Mesothelial cell of epicardium (in vitro differentiated cells): ENCODE data around the gene TBC1D21. TPM values are rescaled to one million over a fixed set of nuclear protein-coding genes. Genes with fewer than 3 reads are reported as not detected.

Source experiments
- DNase-seq, 2 experiments: peaks; one replicate each; pipeline ENCODE4 v3.0.0; 2021; ENCODE audit warnings: low spot score in 2 of 2; ENCODE audit not compliant: unreplicated experiment in 2 of 2
- H3K27ac Mint-ChIP-seq: 2 replicates; pipeline ENCODE4 v1.8.0; 2021; ENCODE audit warnings: mixed read lengths
- H3K27me3 Mint-ChIP-seq: 2 replicates; pipeline ENCODE4 v1.8.0; 2021; ENCODE audit warnings: low read depth, mixed read lengths
- H3K36me3 Mint-ChIP-seq: 2 replicates; pipeline ENCODE4 v1.8.0; 2021; ENCODE audit warnings: mixed read lengths
- H3K4me1 Mint-ChIP-seq: 2 replicates; pipeline ENCODE4 v1.8.0; 2021; ENCODE audit warnings: mixed read lengths
- H3K4me3 Mint-ChIP-seq: 2 replicates; pipeline ENCODE4 v1.8.0; 2021; ENCODE audit warnings: mild to moderate bottlenecking, moderate library complexity, mixed read lengths
- H3K9me3 Mint-ChIP-seq: 2 replicates; pipeline ENCODE4 v1.8.0; 2021; ENCODE audit warnings: mixed read lengths
- total RNA-seq: library from RNA; stranded (reverse); gene quantifications from 3 replicates; pipeline ENCODE4 v1.2.1, GENCODE V29; 2021
- TF ChIP-seq, protein P1 (sequence below): fragments of 200-600 bp; sonication (generic); IDR thresholded peaks from one replicate; pipeline ENCODE4 v1.5.0; 2021; ENCODE audit warnings: antibody characterized with exemption; ENCODE audit not compliant: unreplicated experiment

TBC1D21 gene
- total RNA-seq, 1 donor from 2014 or later, result not detected

DNA sequence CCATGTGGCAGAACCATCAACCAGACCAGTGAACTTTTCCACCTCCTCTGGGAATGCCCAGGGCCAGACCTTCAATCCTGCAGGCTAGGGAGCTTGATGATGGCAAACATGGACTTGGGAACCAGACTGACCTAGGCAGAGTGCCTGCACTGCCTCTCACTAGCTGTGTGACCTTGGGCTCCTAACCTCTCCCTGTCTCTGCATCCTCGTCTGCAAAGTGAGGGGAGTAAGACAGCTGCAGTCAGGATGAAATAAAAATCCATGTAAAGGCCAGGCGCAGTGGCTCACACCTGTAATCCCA, 35.4 kb downstream of the TBC1D21 start:
- TF ChIP-seq, protein P1, sequence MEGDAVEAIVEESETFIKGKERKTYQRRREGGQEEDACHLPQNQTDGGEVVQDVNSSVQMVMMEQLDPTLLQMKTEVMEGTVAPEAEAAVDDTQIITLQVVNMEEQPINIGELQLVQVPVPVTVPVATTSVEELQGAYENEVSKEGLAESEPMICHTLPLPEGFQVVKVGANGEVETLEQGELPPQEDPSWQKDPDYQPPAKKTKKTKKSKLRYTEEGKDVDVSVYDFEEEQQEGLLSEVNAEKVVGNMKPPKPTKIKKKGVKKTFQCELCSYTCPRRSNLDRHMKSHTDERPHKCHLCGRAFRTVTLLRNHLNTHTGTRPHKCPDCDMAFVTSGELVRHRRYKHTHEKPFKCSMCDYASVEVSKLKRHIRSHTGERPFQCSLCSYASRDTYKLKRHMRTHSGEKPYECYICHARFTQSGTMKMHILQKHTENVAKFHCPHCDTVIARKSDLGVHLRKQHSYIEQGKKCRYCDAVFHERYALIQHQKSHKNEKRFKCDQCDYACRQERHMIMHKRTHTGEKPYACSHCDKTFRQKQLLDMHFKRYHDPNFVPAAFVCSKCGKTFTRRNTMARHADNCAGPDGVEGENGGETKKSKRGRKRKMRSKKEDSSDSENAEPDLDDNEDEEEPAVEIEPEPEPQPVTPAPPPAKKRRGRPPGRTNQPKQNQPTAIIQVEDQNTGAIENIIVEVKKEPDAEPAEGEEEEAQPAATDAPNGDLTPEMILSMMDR, result no peak
- DNase-seq, result no peak
- Mint-ChIP-seq H3K27ac (no peak overlapping the region), H3K9me3 (no peaks in the 10 kb centered on the region), H3K36me3 (no peaks in the 10 kb centered on the region), H3K27me3 (peaks cover 6% of the 10 kb centered on the region), H3K4me1 (no peaks in the 10 kb centered on the region), H3K4me3 (no peak overlapping the region)

GRCh38 chr15:73909651-73910050, 36.3 kb downstream of the TBC1D21 start:
- Mint-ChIP-seq H3K36me3 (no peaks in the 10 kb centered on the region), H3K27me3 (peaks cover 6% of the 10 kb centered on the region), H3K27ac (no peak overlapping the region)

GRCh38 chr15:73910522-73911303, 37.3 kb downstream of the TBC1D21 start:
- peaks cover 6% of the 10 kb centered on the region for H3K27me3 Mint-ChIP-seq
- no peak for DNase-seq
- no peaks in the 10 kb centered on the region for H3K36me3 Mint-ChIP-seq
- H3K4me3 Mint-ChIP-seq, result no peak overlapping the region
- peaks cover 6% of the 10 kb centered on the region for H3K4me1 Mint-ChIP-seq
- TF ChIP-seq, protein P1, result no peak
- no peaks in the 10 kb centered on the region for H3K9me3 Mint-ChIP-seq
- H3K27ac Mint-ChIP-seq, result no peak overlapping the region

More at GRCh38 chr15:73909651-73910050, 36.3 kb downstream of the TBC1D21 start:
- TF ChIP-seq, protein P1, result no peak
- Mint-ChIP-seq H3K4me1 (no peaks in the 10 kb centered on the region), H3K9me3 (no peaks in the 10 kb centered on the region), H3K4me3 (no peak overlapping the region)
- DNase-seq, result no peak

DNA sequence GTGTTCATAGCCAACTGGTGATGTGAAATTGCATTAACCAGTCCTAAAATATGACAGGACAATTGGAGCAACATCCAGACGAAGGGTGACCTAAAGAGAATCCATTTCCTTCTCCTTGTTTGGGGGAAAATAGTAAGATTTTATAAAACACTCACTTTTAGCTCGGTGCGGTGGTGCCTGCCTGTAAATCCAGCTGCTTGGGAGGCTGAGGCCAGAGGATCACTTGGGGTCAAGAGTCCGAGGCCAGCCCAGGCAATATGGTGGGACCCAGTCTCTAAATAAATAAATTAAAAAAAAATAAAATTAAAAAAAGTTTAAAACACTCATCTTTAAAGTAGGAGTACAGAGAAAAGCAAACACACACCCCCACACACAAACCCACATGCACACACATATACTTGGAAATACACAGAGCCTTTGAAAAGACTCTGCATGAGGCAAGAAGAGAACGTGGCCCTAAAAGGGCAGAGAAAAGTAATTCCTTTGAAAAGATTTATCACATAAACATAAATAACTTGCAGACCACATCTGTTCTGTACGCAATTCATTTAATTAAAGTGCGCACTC, 38.7 kb downstream of the TBC1D21 start:
- Mint-ChIP-seq H3K4me1 (peaks cover 6% of the 10 kb centered on the region), H3K36me3 (peaks cover 6% of the 10 kb centered on the region), H3K27ac (no peak overlapping the region), H3K27me3 (peaks cover 2% of the 10 kb centered on the region), H3K9me3 (peaks cover 4% of the 10 kb centered on the region), H3K4me3 (no peak overlapping the region)
- TF ChIP-seq, protein P1, result no peak
- DNase-seq, result no peak

- Mint-ChIP-seq H3K9me3 (peaks cover 19% of the 10 kb centered on the region), H3K27me3 (no peaks in the 10 kb centered on the region), H3K36me3 (peaks cover 24% of the 10 kb centered on the region), H3K4me3 (no peak overlapping the region), H3K4me1 (peaks cover 6% of the 10 kb centered on the region), H3K27ac (no peak overlapping the region)
- TF ChIP-seq, protein P1, result no peak
- DNase-seq, result no peak
Measured at GRCh38 chr15:73914145-73914544, 40.8 kb downstream of the TBC1D21 start.
